ENCODE data around the gene AMHR2.
"Not testable (repeated sequence)": the region's sequence is repeated elsewhere in the genome, so short reads cannot be mapped to it uniquely, and the experiment has no call there.

Gene AMHR2

DNA sequence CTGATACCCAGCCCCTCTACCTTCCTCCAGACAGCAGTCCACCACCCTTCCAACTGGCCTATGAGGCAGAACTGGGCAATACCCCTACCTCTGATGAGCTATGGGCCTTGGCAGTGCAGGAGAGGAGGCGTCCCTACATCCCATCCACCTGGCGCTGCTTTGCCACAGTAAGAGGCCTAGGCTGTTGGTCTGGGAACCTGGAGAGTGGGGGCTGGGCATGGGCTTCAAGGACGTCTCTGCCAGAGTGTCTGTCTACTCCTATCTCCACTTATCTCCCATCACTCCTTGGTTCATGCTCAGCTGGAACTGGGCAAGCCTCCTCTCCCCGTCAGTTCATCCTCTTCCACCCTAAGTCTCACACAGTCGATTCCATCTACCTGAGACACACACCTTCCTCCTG lies 6.5 kb downstream of the AMHR2 start:
- no peak overlapping the region for H3K4me3 ChIP-seq (ENCODE audit: low read depth, low read length)
- TF ChIP-seq, protein P1, sequence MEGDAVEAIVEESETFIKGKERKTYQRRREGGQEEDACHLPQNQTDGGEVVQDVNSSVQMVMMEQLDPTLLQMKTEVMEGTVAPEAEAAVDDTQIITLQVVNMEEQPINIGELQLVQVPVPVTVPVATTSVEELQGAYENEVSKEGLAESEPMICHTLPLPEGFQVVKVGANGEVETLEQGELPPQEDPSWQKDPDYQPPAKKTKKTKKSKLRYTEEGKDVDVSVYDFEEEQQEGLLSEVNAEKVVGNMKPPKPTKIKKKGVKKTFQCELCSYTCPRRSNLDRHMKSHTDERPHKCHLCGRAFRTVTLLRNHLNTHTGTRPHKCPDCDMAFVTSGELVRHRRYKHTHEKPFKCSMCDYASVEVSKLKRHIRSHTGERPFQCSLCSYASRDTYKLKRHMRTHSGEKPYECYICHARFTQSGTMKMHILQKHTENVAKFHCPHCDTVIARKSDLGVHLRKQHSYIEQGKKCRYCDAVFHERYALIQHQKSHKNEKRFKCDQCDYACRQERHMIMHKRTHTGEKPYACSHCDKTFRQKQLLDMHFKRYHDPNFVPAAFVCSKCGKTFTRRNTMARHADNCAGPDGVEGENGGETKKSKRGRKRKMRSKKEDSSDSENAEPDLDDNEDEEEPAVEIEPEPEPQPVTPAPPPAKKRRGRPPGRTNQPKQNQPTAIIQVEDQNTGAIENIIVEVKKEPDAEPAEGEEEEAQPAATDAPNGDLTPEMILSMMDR (conservative IDR thresholded peaks at IDR 0.05; ENCODE audit: low read depth, low read length) = no peak

DNA sequence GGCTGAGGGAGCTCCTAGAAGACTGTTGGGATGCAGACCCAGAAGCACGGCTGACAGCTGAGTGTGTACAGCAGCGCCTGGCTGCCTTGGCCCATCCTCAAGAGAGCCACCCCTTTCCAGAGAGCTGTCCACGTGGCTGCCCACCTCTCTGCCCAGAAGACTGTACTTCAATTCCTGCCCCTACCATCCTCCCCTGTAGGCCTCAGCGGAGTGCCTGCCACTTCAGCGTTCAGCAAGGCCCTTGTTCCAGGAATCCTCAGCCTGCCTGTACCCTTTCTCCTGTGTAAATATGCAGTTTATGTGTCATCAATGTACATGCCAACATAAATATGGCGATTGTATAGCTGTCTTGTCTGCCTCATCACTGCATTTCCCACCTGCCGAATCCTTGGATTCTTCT lies 7.5 kb downstream of the AMHR2 start:
- DNase-seq (ENCODE audit: low read depth) = no peak
- H3K4me3 ChIP-seq (ENCODE audit: low read depth, low read length) = no peak overlapping the region
- TF ChIP-seq, protein P1 (conservative IDR thresholded peaks at IDR 0.05; ENCODE audit: low read depth, low read length) = no peak

More for the DNA sequence above, 6.5 kb downstream of the AMHR2 start:
- no peak for DNase-seq (ENCODE audit: low read depth)

DNA sequence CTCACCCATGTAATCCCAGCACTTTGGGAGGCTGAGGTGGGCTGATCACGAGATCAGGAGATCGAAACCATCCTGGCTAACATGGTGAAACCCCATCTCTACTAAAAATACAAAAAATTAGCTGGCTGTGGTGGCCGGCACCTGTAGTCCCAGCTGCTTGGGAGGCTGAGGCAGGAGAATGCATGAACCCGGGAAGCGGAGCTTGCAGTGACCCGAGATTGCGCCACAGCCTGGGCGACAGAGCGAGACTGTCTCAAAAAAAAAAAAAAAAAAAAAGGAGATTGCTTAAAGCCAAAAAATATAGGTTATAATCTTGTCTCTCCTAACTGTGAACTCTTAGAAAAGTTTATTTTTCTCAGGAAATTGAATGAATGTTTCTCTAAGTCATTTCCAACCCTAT lies 11.7 kb downstream of the AMHR2 start:
- not testable (repeated sequence) for DNase-seq (ENCODE audit: low read depth); H3K4me3 ChIP-seq (ENCODE audit: low read depth, low read length)

DNA sequence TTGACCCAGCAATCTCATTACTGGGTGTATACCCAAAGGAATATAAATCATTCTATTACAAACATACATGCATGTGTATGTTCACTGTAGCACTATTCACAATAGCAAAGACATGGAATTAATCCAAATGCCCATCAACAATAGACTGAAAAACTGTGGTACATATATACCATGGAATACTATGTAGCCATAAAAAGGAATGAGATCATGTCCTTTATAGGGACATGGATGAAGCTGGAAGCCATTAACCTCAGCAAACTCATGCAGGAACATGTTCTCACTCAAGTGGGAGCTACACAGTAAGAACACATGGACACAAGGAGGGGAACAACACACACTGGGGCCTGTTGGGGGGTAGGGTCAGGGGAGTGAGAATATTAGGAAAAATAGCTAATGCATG lies 15.9 kb downstream of the AMHR2 start:
- not testable (repeated sequence) for DNase-seq (ENCODE audit: low read depth)

DNA sequence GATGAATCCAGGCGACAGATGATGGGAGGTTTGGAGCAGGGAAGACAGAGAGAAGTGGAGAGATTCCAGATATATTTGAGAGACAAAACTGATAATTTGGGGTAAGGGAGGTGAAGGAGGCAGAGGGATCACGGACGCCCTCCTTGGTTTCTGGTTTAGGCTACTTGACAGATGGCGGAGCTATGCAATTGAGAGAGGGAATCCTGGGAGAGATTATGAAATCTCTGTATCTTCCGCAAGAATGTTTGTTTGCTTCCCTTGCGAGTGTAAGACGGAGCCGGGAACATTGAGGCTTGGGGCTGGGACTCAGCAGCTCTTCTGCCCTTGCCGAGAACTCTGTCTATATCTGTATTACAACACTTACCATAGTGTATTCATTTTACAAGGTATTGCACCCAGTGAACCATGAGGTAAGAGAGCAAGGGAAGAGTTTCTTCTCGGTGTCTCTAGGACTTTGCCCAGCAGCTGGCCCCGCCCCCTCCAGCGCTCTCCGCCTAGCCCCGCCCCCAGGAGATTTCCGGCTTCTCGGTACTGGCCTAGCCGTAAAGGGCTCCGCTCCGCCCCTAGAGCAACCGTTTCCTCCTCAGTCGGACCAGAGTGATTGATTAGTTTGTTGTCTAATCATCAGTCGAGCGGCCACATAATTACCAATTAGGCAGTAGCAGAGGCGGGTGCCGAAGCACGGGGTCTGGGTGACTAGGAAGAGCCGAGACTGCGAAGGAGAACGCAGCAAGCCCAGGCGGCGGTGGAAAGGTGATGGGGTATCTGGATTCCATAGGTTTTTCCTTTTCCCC lies 17.6 kb downstream of the AMHR2 start, which contains the start of gene PRR13:
TSS of gene PRR13 (plus strand) at position 695 of the 794 bp plus-strand sequence. CDS start 981 bp downstream, outside the sequence.
- DNase-seq (ENCODE audit: low read depth) = peak; percentile 100
- peak within 1 kb of the TSS; percentile 84 for H3K4me3 ChIP-seq (ENCODE audit: low read depth, low read length)
- TF ChIP-seq, protein P1 (conservative IDR thresholded peaks at IDR 0.05; ENCODE audit: low read depth, low read length) = no peak

More for the DNA sequence above, 15.9 kb downstream of the AMHR2 start:
- not testable (repeated sequence) for H3K4me3 ChIP-seq (ENCODE audit: low read depth, low read length)

DNA sequence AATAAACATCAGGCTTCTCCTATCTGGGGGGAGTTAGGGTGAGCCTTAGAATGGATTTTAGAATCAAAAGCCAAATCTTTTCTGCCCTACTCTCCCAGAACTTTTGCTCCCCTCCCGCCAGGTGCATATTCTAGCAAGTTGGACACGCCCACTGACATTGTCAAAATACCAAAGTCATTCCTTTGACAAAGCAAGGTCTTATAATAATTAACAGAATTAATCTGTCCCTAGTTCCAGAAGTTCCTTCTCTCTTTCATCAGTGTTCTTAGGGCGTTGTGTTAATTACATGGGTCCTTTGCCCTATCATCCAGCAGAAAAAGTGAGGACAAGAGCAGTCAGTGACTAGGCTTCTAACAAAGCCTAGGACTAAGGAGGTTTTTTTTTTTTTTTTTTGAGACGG lies 20.3 kb downstream of the AMHR2 start:
- H3K4me3 ChIP-seq (ENCODE audit: low read depth, low read length) = no peak overlapping the region
- TF ChIP-seq, protein P1 (conservative IDR thresholded peaks at IDR 0.05; ENCODE audit: low read depth, low read length) = no peak
- DNase-seq (ENCODE audit: low read depth) = no peak

DNA sequence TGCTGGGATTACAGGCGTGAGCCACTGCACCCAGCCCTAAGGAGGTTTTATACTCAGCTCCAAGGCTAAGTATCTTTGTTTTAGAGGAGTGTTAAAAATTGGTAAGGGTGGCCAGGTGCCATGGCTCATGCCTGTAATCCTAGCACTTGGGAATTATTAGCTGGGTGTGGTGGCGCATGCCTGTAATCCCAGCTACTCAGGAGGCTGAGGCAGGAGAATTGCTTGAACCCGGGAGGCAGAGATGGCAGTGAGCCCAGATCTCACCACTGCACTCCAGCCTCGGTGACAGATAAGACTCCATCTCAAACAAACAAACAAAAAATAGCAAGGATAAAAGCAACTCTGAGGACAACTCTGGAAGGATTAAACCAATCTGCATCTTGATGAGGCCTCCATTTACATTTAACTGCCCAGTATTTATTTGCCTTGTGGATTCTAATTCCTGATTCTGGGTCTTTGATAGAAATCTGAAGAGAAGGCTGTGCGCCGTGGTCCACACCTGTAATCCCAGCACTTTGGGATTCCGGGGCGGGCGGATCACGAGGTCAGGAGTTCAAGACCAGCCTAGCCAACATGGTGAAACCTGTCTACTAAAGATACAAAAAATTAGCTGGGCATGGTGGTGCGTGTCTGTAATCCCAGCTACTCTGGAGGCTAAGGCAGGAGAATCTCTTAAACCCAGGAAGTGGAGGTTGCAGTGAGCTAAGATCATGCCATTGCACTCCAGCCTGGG lies 21.1 kb downstream of the AMHR2 start:
- H3K4me3 ChIP-seq (ENCODE audit: low read depth, low read length); DNase-seq (ENCODE audit: low read depth): not testable (repeated sequence)

DNA sequence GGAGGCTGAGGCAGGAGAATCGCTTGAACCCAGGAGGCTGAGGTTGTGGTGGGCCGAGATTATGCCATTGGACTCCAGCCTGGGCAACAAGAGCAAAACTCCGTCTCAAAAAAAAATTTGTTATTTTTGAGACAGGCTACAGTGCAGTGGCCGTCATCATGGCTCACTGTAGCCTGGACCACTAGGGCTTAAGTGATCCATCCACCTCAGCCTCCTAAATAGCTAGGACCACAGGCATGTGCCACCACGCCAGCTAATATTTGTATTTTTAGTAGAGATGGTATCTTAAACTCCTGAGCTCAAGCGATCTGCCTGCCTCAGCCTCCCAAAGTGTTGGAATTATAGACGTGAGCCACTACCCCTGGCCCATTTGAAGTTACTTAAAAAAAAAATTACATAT lies 27.3 kb downstream of the AMHR2 start:
- no peak for DNase-seq (ENCODE audit: low read depth)
- TF ChIP-seq, protein P1 (conservative IDR thresholded peaks at IDR 0.05; ENCODE audit: low read depth, low read length) = no peak
- H3K4me3 ChIP-seq (ENCODE audit: low read depth, low read length) = no peak overlapping the region
